Subcutaneous adipose tissue (tissue), 4 donors: Measurements from ENCODE around the gene CYP19A1. TPM values are rescaled to one million over a fixed set of nuclear protein-coding genes. Genes with fewer than 3 reads are reported as not detected.

Source experiments
- total RNA-seq, 4 donors: library from RNA; depleted of rRNA; stranded (reverse); fragments of >200 nt; gene quantifications; one replicate each; pipeline ENCODE4 v1.1.0, GENCODE V29; 2016
- TF ChIP-seq, protein P1 (sequence below): fragments of 450-650 bp; IDR thresholded peaks from one replicate; pipeline ENCODE4 v1.5.1; 2016; ENCODE audit warnings: low read depth, mild to moderate bottlenecking, control low read depth, antibody characterized with exemption, moderate library complexity

Gene CYP19A1
- total RNA-seq, 4 donors from 2014 or later = 0.75 to 16.7 (median 8.3) TPM

- TF ChIP-seq, protein P1, sequence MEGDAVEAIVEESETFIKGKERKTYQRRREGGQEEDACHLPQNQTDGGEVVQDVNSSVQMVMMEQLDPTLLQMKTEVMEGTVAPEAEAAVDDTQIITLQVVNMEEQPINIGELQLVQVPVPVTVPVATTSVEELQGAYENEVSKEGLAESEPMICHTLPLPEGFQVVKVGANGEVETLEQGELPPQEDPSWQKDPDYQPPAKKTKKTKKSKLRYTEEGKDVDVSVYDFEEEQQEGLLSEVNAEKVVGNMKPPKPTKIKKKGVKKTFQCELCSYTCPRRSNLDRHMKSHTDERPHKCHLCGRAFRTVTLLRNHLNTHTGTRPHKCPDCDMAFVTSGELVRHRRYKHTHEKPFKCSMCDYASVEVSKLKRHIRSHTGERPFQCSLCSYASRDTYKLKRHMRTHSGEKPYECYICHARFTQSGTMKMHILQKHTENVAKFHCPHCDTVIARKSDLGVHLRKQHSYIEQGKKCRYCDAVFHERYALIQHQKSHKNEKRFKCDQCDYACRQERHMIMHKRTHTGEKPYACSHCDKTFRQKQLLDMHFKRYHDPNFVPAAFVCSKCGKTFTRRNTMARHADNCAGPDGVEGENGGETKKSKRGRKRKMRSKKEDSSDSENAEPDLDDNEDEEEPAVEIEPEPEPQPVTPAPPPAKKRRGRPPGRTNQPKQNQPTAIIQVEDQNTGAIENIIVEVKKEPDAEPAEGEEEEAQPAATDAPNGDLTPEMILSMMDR = no peak
Measured at GRCh38 chr15:51267051-51267702, 71.2 kb downstream of the CYP19A1 start.

GRCh38 chr15:51266656-51267050 lies 71.7 kb downstream of the CYP19A1 start:
- TF ChIP-seq, protein P1 = no peak

DNA sequence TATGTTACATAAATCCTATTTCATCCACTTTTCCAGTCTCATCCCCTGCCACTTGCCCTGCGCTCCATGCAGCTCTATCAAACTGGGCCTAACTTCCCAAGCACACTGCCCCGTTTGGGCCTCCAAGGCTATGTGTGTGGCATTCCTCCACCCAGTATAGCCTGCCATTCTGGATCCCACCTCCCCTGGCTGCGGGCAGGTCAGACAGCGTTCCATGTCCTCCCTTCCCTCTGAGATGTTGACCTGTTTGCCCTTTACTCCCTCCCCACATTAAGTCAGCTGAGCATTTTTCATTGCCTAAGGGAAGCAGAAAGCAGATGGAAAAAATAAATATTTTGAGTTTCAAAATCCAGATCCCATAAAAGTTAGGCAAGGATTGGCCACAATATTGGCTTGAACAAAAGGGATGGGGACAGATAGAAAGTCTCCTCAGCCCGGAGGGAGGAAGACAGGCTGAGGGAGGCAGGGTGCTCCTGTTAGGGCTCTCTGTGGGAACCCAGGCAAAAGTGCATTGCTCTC lies 73.3 kb downstream of the CYP19A1 start:
- TF ChIP-seq, protein P1 = no peak

GRCh38 chr15:51263726-51264125 lies 74.7 kb downstream of the CYP19A1 start:
- TF ChIP-seq, protein P1 = no peak

DNA sequence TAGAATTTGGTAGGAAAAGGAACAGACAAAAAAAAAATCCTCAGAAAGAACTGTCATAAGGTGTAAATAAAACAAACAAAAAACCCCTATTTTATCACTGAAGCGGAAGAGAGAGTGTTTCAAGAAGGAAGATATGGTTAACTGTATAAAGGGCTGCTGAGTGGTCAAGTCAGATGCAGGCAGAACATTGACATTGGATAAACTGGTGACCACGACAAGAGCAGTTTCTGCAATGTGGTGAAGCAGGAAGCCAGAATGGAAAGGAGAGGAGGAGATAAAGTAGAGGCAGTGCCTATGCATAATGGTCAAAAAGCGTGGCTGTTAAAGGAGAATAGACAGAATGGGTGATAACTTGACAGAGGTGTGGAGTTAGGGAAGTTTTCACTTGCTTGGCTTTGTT lies 75.3 kb downstream of the CYP19A1 start:
- TF ChIP-seq, protein P1 = no peak

GRCh38 chr15:51262463-51262862 lies 75.9 kb downstream of the CYP19A1 start:
- TF ChIP-seq, protein P1 = no peak

GRCh38 chr15:51260202-51260601 lies 78.2 kb downstream of the CYP19A1 start:
- TF ChIP-seq, protein P1 = no peak
